ENCODE measurements around the gene CCND3. TPM values are rescaled to one million over a fixed set of nuclear protein-coding genes. Genes with fewer than 3 reads are reported as not detected.
"Not testable (repeated sequence)": the region's sequence is repeated elsewhere in the genome, so short reads cannot be mapped to it uniquely, and the experiment has no call there.

Gene CCND3
- total RNA-seq, 1 experiment from 2014 or later = 46.6 TPM

GRCh38 chr6:41947581-41948220 is 6.1 kb upstream of the CCND3 start:
- no peak for DNase-seq (ENCODE audit: low spot score)

GRCh38 chr6:41943456-41943855 is 1.8 kb upstream of the CCND3 start:
- DNase-seq (ENCODE audit: low spot score) = no peak

GRCh38 chr6:41942882-41943281 is 1.3 kb upstream of the CCND3 start:
- not testable (repeated sequence) for DNase-seq (ENCODE audit: low spot score)

- no peak for DNase-seq (ENCODE audit: low spot score)
These were observed 651 bp upstream of the CCND3 start for GRCh38 chr6:41942067-41942851.

GRCh38 chr6:41940759-41941279 is 789 bp downstream of the CCND3 start:
- no peak for DNase-seq (ENCODE audit: low spot score)

GRCh38 chr6:41939848-41940758 is 1.5 kb downstream of the CCND3 start:
- no peak for DNase-seq (ENCODE audit: low spot score)

- DNase-seq (ENCODE audit: low spot score) = peak; percentile 15
These were observed 2.3 kb downstream of the CCND3 start for GRCh38 chr6:41939176-41939847.

GRCh38 chr6:41938590-41939175 is 2.9 kb downstream of the CCND3 start:
- no peak for DNase-seq (ENCODE audit: low spot score)

GRCh38 chr6:41937861-41938574 is 3.6 kb downstream of the CCND3 start:
- no peak for DNase-seq (ENCODE audit: low spot score)

- DNase-seq (ENCODE audit: low spot score) = no peak
These were observed 4.1 kb downstream of the CCND3 start for GRCh38 chr6:41937472-41937860.

GRCh38 chr6:41936073-41936837 is 5.4 kb downstream of the CCND3 start:
- DNase-seq (ENCODE audit: low spot score) = peak; percentile 89

- no peak for DNase-seq (ENCODE audit: low spot score)
These were observed 5.9 kb downstream of the CCND3 start for GRCh38 chr6:41935685-41936072.

- no peak for DNase-seq (ENCODE audit: low spot score)
These were observed 6.4 kb downstream of the CCND3 start for GRCh38 chr6:41935193-41935574.

GRCh38 chr6:41934278-41935192 is 7.1 kb downstream of the CCND3 start:
- DNase-seq (ENCODE audit: low spot score) = no peak

- DNase-seq (ENCODE audit: low spot score) = no peak
These were observed 9.2 kb downstream of the CCND3 start for GRCh38 chr6:41932378-41932777.

- DNase-seq (ENCODE audit: low spot score) = no peak
These were observed 9.8 kb downstream of the CCND3 start for GRCh38 chr6:41931792-41932191.

- no peak for DNase-seq (ENCODE audit: low spot score)
These were observed 11.7 kb downstream of the CCND3 start for GRCh38 chr6:41929924-41930323.

- DNase-seq (ENCODE audit: low spot score) = no peak
These were observed 14.4 kb downstream of the CCND3 start for GRCh38 chr6:41927253-41927652.

- DNase-seq (ENCODE audit: low spot score) = no peak
These were observed 19.5 kb downstream of the CCND3 start for GRCh38 chr6:41922154-41922553.
